PFSK-1 (cell line): Measurements from ENCODE around the gene TMC8.

Experiments
- POLR2AphosphoS5 ChIP-seq: IDR thresholded peaks from 2 replicates; pipeline ENCODE4 v1.6.1; 2012; ENCODE audit warnings: low read depth, mild to moderate bottlenecking, control low read depth, low read length, moderate library complexity
- SIN3A ChIP-seq: IDR thresholded peaks from 2 replicates; pipeline ENCODE4 v1.6.1; 2012; ENCODE audit warnings: mild to moderate bottlenecking, low read length, moderate library complexity, borderline replicate concordance; ENCODE audit not compliant: insufficient read depth
- TAF1 ChIP-seq: IDR thresholded peaks from 2 replicates; pipeline ENCODE4 v1.6.1; 2012; ENCODE audit warnings: low read length, control low read depth, borderline replicate concordance; ENCODE audit not compliant: insufficient read depth
- TF ChIP-seq, protein P1 (sequence below), 2 experiments: IDR thresholded peaks; 2 replicates each; pipeline versions ENCODE4 v1.6.1 to v1.8.0; 2011 to 2012; ENCODE audit warnings: low read depth in 2 of 2, low read length in 2 of 2, control low read depth in 1 of 2, inconsistent platforms in 1 of 2, mild to moderate bottlenecking in 1 of 2, moderate library complexity in 1 of 2; ENCODE audit not compliant: insufficient read depth in 1 of 2

DNA sequence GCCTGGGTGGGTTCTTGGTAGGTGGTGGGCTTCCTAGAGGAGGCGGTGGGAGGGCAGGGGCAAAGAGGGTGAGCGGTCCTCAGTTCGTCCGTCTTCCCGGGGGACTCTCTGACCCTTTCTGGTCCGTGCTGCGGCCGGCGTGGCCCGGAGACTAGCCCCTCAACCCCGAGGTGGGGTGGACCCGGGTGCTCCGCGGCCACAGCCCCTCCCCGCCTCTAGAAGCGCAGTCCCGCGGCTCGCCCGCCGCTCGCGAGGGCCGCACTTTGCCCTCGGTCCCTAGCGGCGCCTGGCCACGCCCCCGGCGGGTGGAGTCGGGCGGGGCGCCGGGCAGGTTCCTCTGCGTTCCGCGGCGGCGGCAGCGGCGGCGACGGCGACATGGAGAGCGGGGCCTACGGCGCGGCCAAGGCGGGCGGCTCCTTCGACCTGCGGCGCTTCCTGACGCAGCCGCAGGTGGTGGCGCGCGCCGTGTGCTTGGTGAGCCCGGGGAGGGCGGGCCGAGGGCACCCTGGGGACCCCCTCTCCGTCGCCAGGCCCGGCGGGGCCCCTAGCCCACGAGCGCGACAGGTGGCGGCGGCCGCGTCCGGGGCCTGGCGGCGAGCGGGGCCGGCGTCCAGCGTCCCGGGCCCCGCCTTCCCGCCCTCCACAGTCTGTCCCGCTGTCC lies 37.8 kb downstream of the TMC8 start, which contains the start of gene SYNGR2:
- peak; percentile 72; the same call in 1 of the 2 replicates for TF ChIP-seq POLR2AphosphoS5
- 0 out of 2 replicates have a peak, but pooled peaks have one; percentile 7 for TF ChIP-seq SIN3A
- TF ChIP-seq, protein P1, sequence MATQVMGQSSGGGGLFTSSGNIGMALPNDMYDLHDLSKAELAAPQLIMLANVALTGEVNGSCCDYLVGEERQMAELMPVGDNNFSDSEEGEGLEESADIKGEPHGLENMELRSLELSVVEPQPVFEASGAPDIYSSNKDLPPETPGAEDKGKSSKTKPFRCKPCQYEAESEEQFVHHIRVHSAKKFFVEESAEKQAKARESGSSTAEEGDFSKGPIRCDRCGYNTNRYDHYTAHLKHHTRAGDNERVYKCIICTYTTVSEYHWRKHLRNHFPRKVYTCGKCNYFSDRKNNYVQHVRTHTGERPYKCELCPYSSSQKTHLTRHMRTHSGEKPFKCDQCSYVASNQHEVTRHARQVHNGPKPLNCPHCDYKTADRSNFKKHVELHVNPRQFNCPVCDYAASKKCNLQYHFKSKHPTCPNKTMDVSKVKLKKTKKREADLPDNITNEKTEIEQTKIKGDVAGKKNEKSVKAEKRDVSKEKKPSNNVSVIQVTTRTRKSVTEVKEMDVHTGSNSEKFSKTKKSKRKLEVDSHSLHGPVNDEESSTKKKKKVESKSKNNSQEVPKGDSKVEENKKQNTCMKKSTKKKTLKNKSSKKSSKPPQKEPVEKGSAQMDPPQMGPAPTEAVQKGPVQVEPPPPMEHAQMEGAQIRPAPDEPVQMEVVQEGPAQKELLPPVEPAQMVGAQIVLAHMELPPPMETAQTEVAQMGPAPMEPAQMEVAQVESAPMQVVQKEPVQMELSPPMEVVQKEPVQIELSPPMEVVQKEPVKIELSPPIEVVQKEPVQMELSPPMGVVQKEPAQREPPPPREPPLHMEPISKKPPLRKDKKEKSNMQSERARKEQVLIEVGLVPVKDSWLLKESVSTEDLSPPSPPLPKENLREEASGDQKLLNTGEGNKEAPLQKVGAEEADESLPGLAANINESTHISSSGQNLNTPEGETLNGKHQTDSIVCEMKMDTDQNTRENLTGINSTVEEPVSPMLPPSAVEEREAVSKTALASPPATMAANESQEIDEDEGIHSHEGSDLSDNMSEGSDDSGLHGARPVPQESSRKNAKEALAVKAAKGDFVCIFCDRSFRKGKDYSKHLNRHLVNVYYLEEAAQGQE (IDR thresholded peaks at IDR 0.05; ENCODE audit: insufficient read depth in 1 of 2, low read depth in 2 of 2, low read length in 2 of 2) = 0 out of 4 replicates have a peak, but pooled peaks of 1 of the 2 experiments have one; percentile 37
- peak; percentile 74; the same call in 1 of the 2 replicates for TF ChIP-seq TAF1
